ENCODE results near the gene GPAT3.
"Not testable (repeated sequence)": the region's sequence is repeated elsewhere in the genome, so short reads cannot be mapped to it uniquely, and the experiment has no call there.

The GPAT3 gene

DNA sequence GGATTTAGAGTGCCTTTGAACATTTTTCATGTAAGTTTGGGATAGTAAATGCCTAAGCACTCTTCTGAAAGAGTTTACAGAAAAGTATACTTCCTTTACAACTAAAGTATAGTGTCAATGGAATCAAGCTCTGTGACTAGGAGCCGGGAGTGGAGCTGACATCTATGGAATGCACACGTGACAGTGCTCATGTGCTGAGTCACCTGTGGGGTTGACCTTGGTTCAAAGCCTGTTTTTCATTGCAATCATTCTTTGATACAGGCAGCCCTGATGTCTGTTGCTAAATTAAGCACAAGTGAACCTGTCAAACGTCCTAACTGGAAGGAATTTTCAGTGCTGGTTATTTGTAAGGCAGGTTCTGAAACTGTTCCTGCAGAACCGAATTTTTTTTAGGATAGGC is 82.5 kb downstream of the GPAT3 start:
- Histone ChIP-seq H3K9me3 (ENCODE audit: control insufficient read depth, insufficient read depth, low read length) (peaks cover 19% of the 10 kb centered on the region), H3K4me1 (ENCODE audit: control insufficient read depth, insufficient read depth, low read length) (peaks cover 24% of the 10 kb centered on the region), H3K9ac (ENCODE audit: low read depth, low read length) (no peak overlapping the region), H3K27ac (ENCODE audit: low read depth, low read length) (no peak overlapping the region), H3K4me3 (ENCODE audit: low read depth, low read length) (no peak overlapping the region), H3K36me3 (ENCODE audit: control insufficient read depth, insufficient read depth, low read length) (no peaks in the 10 kb centered on the region), H3K27me3 (ENCODE audit: control insufficient read depth, insufficient read depth, low read length) (no peaks in the 10 kb centered on the region)

DNA sequence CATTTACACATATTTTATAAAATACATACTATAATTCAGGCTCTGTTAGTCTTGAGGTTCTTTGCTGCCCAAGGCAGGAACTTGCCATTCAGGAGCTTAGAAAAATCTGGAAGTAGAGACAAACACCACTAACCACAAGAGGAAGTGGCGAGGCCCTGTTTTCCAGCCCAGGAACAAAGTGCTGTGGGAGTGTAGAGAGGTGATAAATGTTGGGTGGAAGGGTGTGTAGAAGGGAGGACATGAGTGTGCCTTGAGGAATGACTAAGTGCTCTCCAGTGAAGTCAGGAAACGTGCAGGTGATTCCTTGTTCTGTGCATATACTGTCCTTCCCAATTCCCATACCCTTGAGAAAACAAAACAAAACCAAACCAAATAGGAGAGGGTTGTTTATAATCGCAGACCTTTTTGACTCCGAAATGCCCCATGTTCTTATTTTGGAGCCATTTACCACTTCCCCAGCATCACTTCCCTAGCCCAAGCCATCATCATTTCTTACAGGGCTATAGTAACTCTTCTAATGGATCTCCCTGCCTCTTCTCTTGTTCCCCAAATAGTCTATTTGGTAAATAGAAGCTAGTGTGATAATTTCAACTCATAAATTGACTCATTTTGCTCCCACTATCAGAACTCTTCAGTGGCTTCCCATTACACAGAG is 83.2 kb downstream of the GPAT3 start:
- Histone ChIP-seq H3K9ac (ENCODE audit: low read depth, low read length) (no peak overlapping the region), H3K27ac (ENCODE audit: low read depth, low read length) (no peak overlapping the region)

DNA sequence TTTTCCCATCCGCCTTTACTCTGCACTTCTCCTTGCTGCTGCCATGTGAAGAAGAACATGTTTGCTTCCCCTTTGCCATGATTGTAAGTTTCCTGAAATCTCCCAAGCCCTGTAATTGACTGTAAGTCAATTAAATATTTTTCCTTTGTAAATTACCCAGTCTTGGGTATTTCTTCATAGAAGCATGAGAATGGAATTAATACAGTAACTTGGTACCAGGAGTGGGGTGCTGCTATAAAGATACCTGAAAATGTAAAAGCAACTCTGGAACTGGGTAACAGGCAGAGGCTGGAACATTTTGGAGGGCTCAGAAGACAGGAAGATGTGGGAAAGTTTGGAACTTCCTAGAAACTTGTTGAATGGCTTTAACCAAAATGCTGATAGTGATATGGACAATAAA is 86.2 kb downstream of the GPAT3 start:
- not testable (repeated sequence) for H3K27ac ChIP-seq (ENCODE audit: low read depth, low read length); H3K27me3 ChIP-seq (ENCODE audit: control insufficient read depth, insufficient read depth, low read length); H3K36me3 ChIP-seq (ENCODE audit: control insufficient read depth, insufficient read depth, low read length); H3K4me3 ChIP-seq (ENCODE audit: low read depth, low read length); H3K9ac ChIP-seq (ENCODE audit: low read depth, low read length)
- H3K4me1 ChIP-seq (ENCODE audit: control insufficient read depth, insufficient read depth, low read length) = peaks cover 16% of the 10 kb centered on the region
- peaks cover 19% of the 10 kb centered on the region for H3K9me3 ChIP-seq (ENCODE audit: control insufficient read depth, insufficient read depth, low read length)

More for the DNA sequence above, 83.2 kb downstream of the GPAT3 start:
- H3K4me1 ChIP-seq (ENCODE audit: control insufficient read depth, insufficient read depth, low read length) = peaks cover 24% of the 10 kb centered on the region
- H3K27me3 ChIP-seq (ENCODE audit: control insufficient read depth, insufficient read depth, low read length) = no peaks in the 10 kb centered on the region
- H3K4me3 ChIP-seq (ENCODE audit: low read depth, low read length) = no peak overlapping the region
- no peaks in the 10 kb centered on the region for H3K36me3 ChIP-seq (ENCODE audit: control insufficient read depth, insufficient read depth, low read length)
- peaks cover 19% of the 10 kb centered on the region for H3K9me3 ChIP-seq (ENCODE audit: control insufficient read depth, insufficient read depth, low read length)

DNA sequence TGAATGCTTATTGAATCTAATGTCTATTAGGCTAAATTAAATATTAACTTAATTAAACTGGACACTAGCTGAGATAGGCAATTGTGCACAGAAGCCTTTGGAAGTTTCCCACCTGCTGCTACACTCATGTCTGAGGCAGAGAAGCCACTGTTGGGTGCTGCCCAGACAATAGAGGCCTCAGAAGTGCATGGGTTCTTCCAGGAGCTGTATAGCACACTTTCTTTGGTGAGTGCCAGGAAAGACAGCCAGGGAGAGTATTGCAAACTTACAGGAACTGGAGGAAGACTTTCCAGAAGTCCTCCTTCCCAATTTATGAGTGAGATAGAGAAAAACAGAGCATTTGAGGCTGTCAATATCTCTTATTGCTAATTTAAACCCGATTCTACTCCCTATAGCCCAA is 89.9 kb downstream of the GPAT3 start:
- peaks cover 19% of the 10 kb centered on the region for H3K9me3 ChIP-seq (ENCODE audit: control insufficient read depth, insufficient read depth, low read length)
- H3K36me3 ChIP-seq (ENCODE audit: control insufficient read depth, insufficient read depth, low read length) = no peaks in the 10 kb centered on the region
- no peaks in the 10 kb centered on the region for H3K4me1 ChIP-seq (ENCODE audit: control insufficient read depth, insufficient read depth, low read length)
- no peak overlapping the region for H3K27ac ChIP-seq (ENCODE audit: low read depth, low read length)
- no peaks in the 10 kb centered on the region for H3K27me3 ChIP-seq (ENCODE audit: control insufficient read depth, insufficient read depth, low read length)
- H3K9ac ChIP-seq (ENCODE audit: low read depth, low read length) = no peak overlapping the region
- no peak overlapping the region for H3K4me3 ChIP-seq (ENCODE audit: low read depth, low read length)

DNA sequence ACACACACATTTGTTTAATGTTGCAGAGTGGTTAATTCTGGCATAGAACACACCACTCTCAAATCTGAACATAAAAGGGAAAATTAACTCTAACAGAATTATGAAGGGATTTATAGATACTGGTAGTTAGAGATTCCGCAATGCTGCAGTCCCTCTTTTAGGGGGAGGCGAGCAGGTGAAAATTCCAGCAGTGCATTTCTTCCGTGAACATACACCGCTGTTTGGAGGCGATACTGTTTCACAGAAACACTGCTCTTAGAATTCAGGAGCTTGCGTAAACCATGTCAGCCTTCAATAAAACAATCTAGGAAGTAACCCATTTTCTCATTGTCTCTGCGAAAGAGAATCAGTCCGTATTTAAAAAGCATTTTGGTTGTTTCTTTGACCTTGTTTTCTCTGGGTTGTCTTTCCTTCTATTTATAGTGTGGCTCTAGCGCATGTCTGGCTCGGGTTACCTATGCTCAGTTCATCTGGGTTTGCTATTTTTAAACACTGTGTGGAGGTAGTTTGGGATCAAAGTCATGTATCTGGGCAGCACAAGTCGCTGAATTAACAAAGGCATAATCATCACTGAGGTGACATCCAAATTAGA is 90.4 kb downstream of the GPAT3 start:
- no peaks in the 10 kb centered on the region for H3K36me3 ChIP-seq (ENCODE audit: control insufficient read depth, insufficient read depth, low read length)
- H3K4me1 ChIP-seq (ENCODE audit: control insufficient read depth, insufficient read depth, low read length) = no peaks in the 10 kb centered on the region
- no peak overlapping the region for H3K9ac ChIP-seq (ENCODE audit: low read depth, low read length)
- H3K9me3 ChIP-seq (ENCODE audit: control insufficient read depth, insufficient read depth, low read length) = peaks cover 15% of the 10 kb centered on the region
- no peaks in the 10 kb centered on the region for H3K27me3 ChIP-seq (ENCODE audit: control insufficient read depth, insufficient read depth, low read length)
- no peak overlapping the region for H3K4me3 ChIP-seq (ENCODE audit: low read depth, low read length)
- no peak overlapping the region for H3K27ac ChIP-seq (ENCODE audit: low read depth, low read length)

DNA sequence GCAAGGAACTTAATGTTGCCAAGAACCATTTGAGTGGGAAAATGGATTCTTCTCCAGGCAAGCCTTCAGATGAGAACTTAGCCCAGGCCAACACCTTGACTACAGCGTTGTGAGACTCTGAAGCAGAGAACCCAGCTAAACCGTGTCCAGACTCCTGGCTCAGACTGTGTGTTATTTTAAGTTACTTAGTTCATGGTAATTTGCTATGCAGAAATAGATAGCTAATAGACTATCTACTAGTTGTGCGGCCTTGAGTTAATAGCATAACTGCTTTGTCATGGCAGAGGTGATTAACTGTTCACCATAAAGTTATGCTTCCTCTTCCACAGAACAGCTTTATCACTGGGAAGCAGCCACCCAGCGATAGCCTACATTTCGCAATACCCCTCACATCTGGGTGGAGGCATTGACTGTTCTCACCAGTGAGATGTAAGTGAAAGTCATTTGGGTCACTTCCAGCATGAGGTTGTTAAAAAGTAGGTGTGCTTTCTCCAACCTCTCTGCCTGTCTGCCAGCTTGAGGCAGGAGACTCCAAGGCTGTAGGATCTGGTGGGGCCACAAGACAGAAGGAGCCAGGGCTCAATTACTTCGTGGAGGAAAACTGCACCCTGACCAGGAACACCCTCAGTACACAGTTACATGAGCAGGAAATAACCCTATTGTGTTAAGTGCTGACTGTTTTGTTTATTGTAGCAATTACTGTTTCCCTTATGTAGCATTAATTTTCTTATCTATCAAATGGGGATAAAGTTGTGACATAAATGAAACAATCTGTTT is 94.2 kb downstream of the GPAT3 start:
- H3K27ac ChIP-seq (ENCODE audit: low read depth, low read length) = no peak overlapping the region
- H3K9me3 ChIP-seq (ENCODE audit: control insufficient read depth, insufficient read depth, low read length) = no peaks in the 10 kb centered on the region
- H3K4me1 ChIP-seq (ENCODE audit: control insufficient read depth, insufficient read depth, low read length) = no peaks in the 10 kb centered on the region
- H3K36me3 ChIP-seq (ENCODE audit: control insufficient read depth, insufficient read depth, low read length) = no peaks in the 10 kb centered on the region
- no peak overlapping the region for H3K9ac ChIP-seq (ENCODE audit: low read depth, low read length)
- no peaks in the 10 kb centered on the region for H3K27me3 ChIP-seq (ENCODE audit: control insufficient read depth, insufficient read depth, low read length)
- H3K4me3 ChIP-seq (ENCODE audit: low read depth, low read length) = no peak overlapping the region

DNA sequence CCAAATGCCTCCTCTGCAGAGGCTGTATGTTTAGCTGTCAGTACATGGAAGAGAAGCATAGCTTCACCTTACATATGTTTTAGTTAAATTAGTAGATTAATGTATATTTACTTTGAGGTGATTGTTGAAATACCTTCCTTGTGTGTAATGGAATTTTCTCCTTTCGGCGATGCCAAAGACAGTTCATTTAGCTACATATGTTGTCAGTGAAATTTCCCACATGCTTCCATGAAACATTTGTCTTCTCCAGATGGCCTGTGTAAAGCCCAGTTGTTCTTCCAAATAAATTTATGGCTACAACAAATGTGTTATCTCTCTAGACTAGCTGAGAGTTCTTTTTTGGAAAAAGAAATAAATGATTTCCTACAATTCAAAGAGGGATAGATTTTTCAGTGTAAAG is 95.2 kb downstream of the GPAT3 start:
- no peak overlapping the region for H3K9ac ChIP-seq (ENCODE audit: low read depth, low read length)
- H3K4me3 ChIP-seq (ENCODE audit: low read depth, low read length) = no peak overlapping the region
- H3K36me3 ChIP-seq (ENCODE audit: control insufficient read depth, insufficient read depth, low read length) = no peaks in the 10 kb centered on the region
- no peaks in the 10 kb centered on the region for H3K9me3 ChIP-seq (ENCODE audit: control insufficient read depth, insufficient read depth, low read length)
- no peaks in the 10 kb centered on the region for H3K27me3 ChIP-seq (ENCODE audit: control insufficient read depth, insufficient read depth, low read length)
- H3K4me1 ChIP-seq (ENCODE audit: control insufficient read depth, insufficient read depth, low read length) = no peaks in the 10 kb centered on the region
- no peak overlapping the region for H3K27ac ChIP-seq (ENCODE audit: low read depth, low read length)

DNA sequence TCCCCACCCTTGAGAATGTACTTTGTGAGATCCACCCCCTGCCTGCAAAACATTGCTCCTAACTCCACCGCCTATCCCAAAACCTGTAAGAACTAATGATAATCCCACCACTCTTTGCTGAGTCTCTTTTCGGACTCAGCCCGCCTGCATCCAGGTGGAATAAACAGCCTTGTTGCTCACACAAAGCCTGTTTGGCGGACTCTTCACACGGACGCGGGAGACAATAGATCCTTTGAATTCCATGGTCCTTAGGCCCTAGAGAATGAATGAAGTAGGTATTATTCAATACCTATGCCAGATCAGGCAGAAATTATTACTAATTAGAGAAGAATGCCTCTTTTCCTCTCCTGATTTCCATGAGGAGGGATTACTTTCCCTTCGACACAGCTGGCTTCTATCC is 101.0 kb downstream of the GPAT3 start:
- Histone ChIP-seq H3K27ac (ENCODE audit: low read depth, low read length) (no peak overlapping the region), H3K36me3 (ENCODE audit: control insufficient read depth, insufficient read depth, low read length) (no peaks in the 10 kb centered on the region), H3K9ac (ENCODE audit: low read depth, low read length) (no peak overlapping the region), H3K27me3 (ENCODE audit: control insufficient read depth, insufficient read depth, low read length) (no peaks in the 10 kb centered on the region), H3K4me1 (ENCODE audit: control insufficient read depth, insufficient read depth, low read length) (no peaks in the 10 kb centered on the region), H3K4me3 (ENCODE audit: low read depth, low read length) (no peak overlapping the region), H3K9me3 (ENCODE audit: control insufficient read depth, insufficient read depth, low read length) (no peaks in the 10 kb centered on the region)

DNA sequence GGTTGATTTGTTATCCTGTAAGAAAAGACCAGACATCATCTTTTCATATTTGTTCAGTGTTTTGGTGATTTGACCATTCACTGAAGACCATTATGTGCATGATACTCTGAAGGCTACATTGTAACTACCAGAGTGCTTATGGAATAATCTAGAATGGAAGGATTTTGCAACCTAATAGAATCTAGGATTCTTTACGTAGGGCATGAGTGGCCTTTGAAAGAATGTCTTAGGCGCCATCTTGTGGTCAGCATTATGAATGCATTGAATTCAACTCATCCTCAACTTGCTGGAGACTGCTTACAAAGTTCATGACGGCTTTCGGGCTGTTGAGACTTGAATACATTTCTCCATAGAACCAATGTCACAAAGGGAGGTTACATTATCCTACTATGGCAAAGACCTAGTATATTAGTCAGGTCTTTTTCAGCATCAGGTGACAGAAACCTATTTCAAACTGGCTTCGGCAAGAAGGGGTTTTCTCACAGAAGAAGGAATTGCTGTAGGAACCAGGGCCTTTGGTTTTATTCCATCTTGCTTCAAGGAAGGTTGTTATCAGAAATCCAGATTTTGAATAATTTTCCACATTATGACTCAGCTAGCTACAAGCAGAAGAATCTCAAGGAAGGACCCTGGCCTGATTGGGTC is 104.1 kb downstream of the GPAT3 start:
- Histone ChIP-seq H3K27me3 (ENCODE audit: control insufficient read depth, insufficient read depth, low read length) (no peaks in the 10 kb centered on the region), H3K4me3 (ENCODE audit: low read depth, low read length) (no peak overlapping the region), H3K4me1 (ENCODE audit: control insufficient read depth, insufficient read depth, low read length) (no peaks in the 10 kb centered on the region), H3K36me3 (ENCODE audit: control insufficient read depth, insufficient read depth, low read length) (no peaks in the 10 kb centered on the region), H3K27ac (ENCODE audit: low read depth, low read length) (no peak overlapping the region), H3K9me3 (ENCODE audit: control insufficient read depth, insufficient read depth, low read length) (no peaks in the 10 kb centered on the region), H3K9ac (ENCODE audit: low read depth, low read length) (no peak overlapping the region)

DNA sequence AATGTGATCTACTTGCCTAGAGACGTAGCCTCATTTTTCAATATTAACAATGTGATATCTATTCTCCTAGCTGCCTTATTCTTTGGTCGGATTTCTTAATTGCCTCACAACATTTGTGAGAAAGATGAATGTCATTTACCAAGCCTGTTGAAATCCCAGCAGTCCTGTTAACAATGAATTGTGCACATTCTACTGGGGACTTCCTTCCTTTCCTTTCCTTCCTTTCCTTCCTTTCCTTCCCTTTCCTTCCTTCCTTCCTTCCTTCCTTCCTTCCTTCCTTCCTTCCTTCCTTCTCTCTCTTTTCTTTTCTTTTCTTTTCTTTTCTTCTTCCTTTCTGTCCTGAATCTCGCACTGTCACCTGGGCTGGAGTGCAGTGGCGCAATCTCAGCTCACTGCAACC is 107.1 kb downstream of the GPAT3 start:
- no peak overlapping the region for H3K27ac ChIP-seq (ENCODE audit: low read depth, low read length)

More for the DNA sequence above, 107.1 kb downstream of the GPAT3 start:
- H3K36me3 ChIP-seq (ENCODE audit: control insufficient read depth, insufficient read depth, low read length) = no peaks in the 10 kb centered on the region
- no peaks in the 10 kb centered on the region for H3K4me1 ChIP-seq (ENCODE audit: control insufficient read depth, insufficient read depth, low read length)
- no peaks in the 10 kb centered on the region for H3K27me3 ChIP-seq (ENCODE audit: control insufficient read depth, insufficient read depth, low read length)
- H3K9me3 ChIP-seq (ENCODE audit: control insufficient read depth, insufficient read depth, low read length) = no peaks in the 10 kb centered on the region
- no peak overlapping the region for H3K4me3 ChIP-seq (ENCODE audit: low read depth, low read length)
- no peak overlapping the region for H3K9ac ChIP-seq (ENCODE audit: low read depth, low read length)
